GM12878 (cell line): ENCODE data around the gene MSANTD3. TPM values are rescaled to one million over a fixed set of nuclear protein-coding genes. Genes with fewer than 3 reads are reported as not detected.
A peak's percentile ranks its signal among the peaks of the same experiment; 100 is the strongest.

Experiments
- ATAC-seq: fragments of 200-7000 bp; cut with Tn5 transposase; 3 replicates; pipeline ENCODE4 v1.9.1; 2020; ENCODE audit warnings: mild to moderate bottlenecking, moderate library complexity
- BruUV-seq: library from RNA; stranded (reverse); fragments of 400-500 nt; replicated peaks from 2 replicates; lab custom pipeline; 2021; lab: Mats Ljungman, UMichigan
- CTCF ChIA-PET: fragments of 300-600 bp; sonication (Branson Sonifier 250); formaldehyde crosslinking; extraction: SDS; loops from one replicate; lab custom pipeline; 2021; ENCODE audit warnings: inconsistent platforms; lab: Yijun Ruan, JAX
- POLR2A ChIA-PET: fragments of 350-600 bp; formaldehyde crosslinking; extraction: SDS; loops from one replicate; lab custom pipeline; 2021; ENCODE audit warnings: inconsistent platforms; lab: Charles Lee
- RAD21 ChIA-PET: fragments of 300-600 bp; sonication (Branson Sonifier 250); formaldehyde crosslinking; loops from one replicate; lab custom pipeline; 2023; ENCODE audit warnings: antibody characterized with exemption; ENCODE audit not compliant: unreplicated experiment; lab: Charles Lee
- SMC1A ChIA-PET: fragments of 300-600 bp; sonication (Branson Sonifier 250); formaldehyde crosslinking; loops from one replicate; lab custom pipeline; 2023; ENCODE audit not compliant: unreplicated experiment, uncharacterized antibody; lab: Charles Lee
- DNase-seq: peaks from one replicate; pipeline ENCODE4 v3.0.0-alpha.2; 2011; ENCODE audit warnings: low read depth, low spot score
- FAIRE-seq: peaks from 3 replicates; lab custom pipeline; 2011; peaks lifted over from hg19 to GRCh38; lab: Jason Lieb, UNC
- H2AFZ ChIP-seq: 2 replicates; pipeline ENCODE4 v1.6.0; 2011; ENCODE audit warnings: low read depth, low read length, control low read depth; ENCODE audit not compliant: control insufficient read depth
- H3K27ac ChIP-seq: 2 replicates; pipeline ENCODE4 v1.5.1; 2011; ENCODE audit warnings: control low read depth; ENCODE audit not compliant: control insufficient read depth, insufficient read depth
- H3K27me3 ChIP-seq, 2 experiments: replicated peaks in 1 of 2; 2 replicates each; pipeline versions ENCODE4 v1.6.0 to v1.6.1; 2011; ENCODE audit warnings: low read length in 1 of 2; ENCODE audit not compliant: control insufficient read depth in 2 of 2, insufficient read depth in 2 of 2
- H3K36me3 ChIP-seq, 2 experiments: 2 replicates each; pipeline ENCODE4 v1.5.1; 2011; ENCODE audit warnings: low read length in 1 of 2; ENCODE audit not compliant: control insufficient read depth in 2 of 2, insufficient read depth in 2 of 2
- H3K4me1 ChIP-seq: 2 replicates; pipeline ENCODE4 v1.6.1; 2011; ENCODE audit warnings: mild to moderate bottlenecking, low read length, moderate library complexity, mixed read lengths; ENCODE audit not compliant: control insufficient read depth, insufficient read depth
- H3K4me2 ChIP-seq: 2 replicates; pipeline ENCODE4 v1.6.0; 2011; ENCODE audit warnings: control low read depth; ENCODE audit not compliant: control insufficient read depth, insufficient read depth
- H3K4me3 ChIP-seq: fragments of 200-600 bp; sonication (generic); 2 replicates; pipeline ENCODE4 v1.5.1; 2016
- H3K79me2 ChIP-seq: 2 replicates; pipeline ENCODE4 v1.6.0; 2011; ENCODE audit warnings: low read length; ENCODE audit not compliant: control insufficient read depth, insufficient read depth
- H3K9ac ChIP-seq: 2 replicates; pipeline ENCODE4 v1.8.0; 2011; ENCODE audit warnings: low read length, control low read depth, mixed read lengths; ENCODE audit not compliant: control insufficient read depth, insufficient read depth
- H3K9me3 ChIP-seq: replicated peaks from 3 replicates; pipeline ENCODE4 v1.5.1; 2011; ENCODE audit warnings: mild to moderate bottlenecking, low read length; ENCODE audit not compliant: control insufficient read depth, insufficient read depth
- H4K20me1 ChIP-seq: 2 replicates; pipeline ENCODE4 v1.6.0; 2011; ENCODE audit not compliant: control insufficient read depth, insufficient read depth
- BACH1 ChIP-seq: fragments of 450-650 bp; IDR thresholded peaks from 2 replicates; pipeline ENCODE4 v1.6.1; 2017; ENCODE audit warnings: mild to moderate bottlenecking, borderline replicate concordance
- ELK1 ChIP-seq: IDR thresholded peaks from 2 replicates; pipeline ENCODE4 v1.6.1; 2012; ENCODE audit warnings: low read depth, low read length, improper control_type of control experiment
- NFXL1 ChIP-seq: fragments of 450-650 bp; IDR thresholded peaks from 2 replicates; pipeline ENCODE4 v1.6.1; 2017; ENCODE audit warnings: antibody characterized with exemption, mild to moderate bottlenecking, borderline replicate concordance
- NFYB ChIP-seq: IDR thresholded peaks from 2 replicates; pipeline ENCODE4 v1.6.1; 2011; ENCODE audit warnings: low read depth, mild to moderate bottlenecking, low read length, improper control_type of control experiment, moderate library complexity; ENCODE audit not compliant: insufficient read depth
- NR2C1 ChIP-seq: fragments of 450-650 bp; IDR thresholded peaks from 2 replicates; pipeline ENCODE4 v1.6.1; 2017; ENCODE audit warnings: antibody characterized with exemption, mild to moderate bottlenecking, moderate library complexity
- RAD51 ChIP-seq: fragments of 450-650 bp; IDR thresholded peaks from 2 replicates; pipeline ENCODE4 v1.6.1; 2016; ENCODE audit warnings: moderate library complexity, mild to moderate bottlenecking, inconsistent platforms
- YY1 ChIP-seq: IDR thresholded peaks from 2 replicates; pipeline ENCODE4 v1.6.1; 2011; ENCODE audit warnings: low read depth, mild to moderate bottlenecking, low read length
- ZNF217 ChIP-seq: fragments of 450-650 bp; IDR thresholded peaks from 2 replicates; pipeline ENCODE4 v1.6.1; 2017; ENCODE audit warnings: antibody characterized with exemption, mild to moderate bottlenecking
- WGBS: methylation state at CpG from one replicate; pipeline ENCODE4 v1.1.6; 2016; ENCODE audit warnings: low lambda C conversion rate; ENCODE audit not compliant: insufficient replicate concordance, insufficient coverage; ENCODE audit errors: missing lambda C conversion rate; 5-methylcytosine and 5-hydroxymethylcytosine counted together
- in situ Hi-C: fragments of 300-500 bp; cut with MboI; formaldehyde crosslinking; loops from 9 replicates; pipeline ENCODE4 v1.14.3; 2018; ENCODE audit warnings: mixed read lengths
- intact Hi-C: fragments of 100-400 bp; cut with micrococcal nuclease; formaldehyde crosslinking; loops from one replicate; pipeline ENCODE4 v1.14.2; 2022; ENCODE audit not compliant: unreplicated experiment
- polyA plus RNA-seq, 11 experiments: library from polyadenylated mRNA; depleted of rRNA in 4 of 11; unstranded in 6 of 11; stranded (reverse) in 5 of 11; fragments of >200 nt; fragmentation: Nextera tagmentation in 4 of 11; fragmentation: Illumina TruSeq in 1 of 11; extraction: Ambion mirVana in 4 of 11; extraction: Trizol in 1 of 11; gene quantifications; 1 replicate in 1 of 11; 2 replicates in 10 of 11; pipeline versions ENCODE4 v1.2.1 to v1.2.3, GENCODE V29; 2011 to 2016; ENCODE audit warnings: inconsistent platforms in 2 of 11, missing spikeins in 2 of 11, low read depth in 1 of 11
- total RNA-seq, 4 experiments: library from RNA; depleted of rRNA in 3 of 4; stranded (reverse); fragments of >200 nt in 3 of 4; fragmentation: Illumina TruSeq in 1 of 4; extraction: Trizol in 1 of 4; gene quantifications; 2 replicates each; pipeline versions ENCODE4 v1.2.1 to v1.2.3, GENCODE V29; 2013 to 2021

Gene MSANTD3
- total and polyA plus RNA-seq, 10 of the 15 experiments (the other 5 are each of a cell fraction or from before 2014, with no cell fraction given) = 5.8 to 21.2 (median 14.7) TPM

- Histone ChIP-seq H4K20me1 (no peaks in the 10 kb centered on the region), H2AFZ (no peak overlapping the region), H3K27me3 (no peaks in the 10 kb centered on the region), H3K4me3 (no peak overlapping the region)
- CTCF ChIA-PET = interaction anchor here (0.6 to 1.8 kb wide), 3 partner anchors 8 to 1853 kb away, joined by 3 to 11 read pairs (median 3); no protein-coding TSS in a partner anchor
- intact Hi-C loops = loop anchor here (10.0 kb wide), 2 partner anchors 164 to 1246 kb away; no protein-coding TSS in a partner anchor
- TF ChIP-seq ELK1 (no peak), BACH1 (no peak), RAD51 (no peak), NFXL1 (no peak), NR2C1 (no peak), NFYB (no peak), YY1 (no peak), ZNF217 (no peak)
- TF ChIP-seq, all 136 proteins: peak for 0
- DNase-seq (no peak), ATAC-seq (no peak), FAIRE-seq (no peak)
- BruUV-seq = TSS peak; percentile 34
- ChIA-PET POLR2A (interaction anchor here (0.6 kb wide), 1 partner anchor 1127 kb away, joined by 3 read pairs; no protein-coding TSS in a partner anchor), RAD21 (interaction anchor here (1.0 kb wide), 1 partner anchor 12 kb away, joined by 3 read pairs; no protein-coding TSS in a partner anchor), SMC1A (interaction anchor here (0.6 kb wide), 1 partner anchor 31 kb away, joined by 4 read pairs; no protein-coding TSS in a partner anchor)
- Histone ChIP-seq H3K4me2 (no peak overlapping the region), H3K36me3 (no peaks in the 10 kb centered on the region), H3K4me1 (peaks cover 12% of the 10 kb centered on the region), H3K9ac (no peak overlapping the region), H3K27ac (no peak overlapping the region), H3K79me2 (peaks cover 5% of the 10 kb centered on the region), H3K9me3 (no peaks in the 10 kb centered on the region)
- WGBS = 98% methylated on average over 5 of the region's 5 CpGs
- in situ Hi-C loops = loop anchor here (10.0 kb wide), 1 partner anchor 1266 kb away; no protein-coding TSS in a partner anchor
Observed at GRCh38 chr9:100430286-100430940, 3.5 kb downstream of the MSANTD3 start.
